HEK293 (cell line): ENCODE results near the gene MMAB.

ENCODE experiments used
- CTCF ChIA-PET: fragments of 350-600 bp; formaldehyde crosslinking; extraction: SDS; loops from one replicate; lab custom pipeline; 2021; ENCODE audit warnings: antibody characterized with exemption; lab: Yijun Ruan, JAX
- POLR2A ChIA-PET: fragments of 300-600 bp; formaldehyde crosslinking; extraction: SDS; loops from one replicate; lab custom pipeline; 2020; ENCODE audit warnings: antibody characterized with exemption, inconsistent platforms; lab: Yijun Ruan, JAX
- H3K27ac ChIP-seq: fragments of 200-500 bp; sonication (Bioruptor generic); 2 replicates; pipeline ENCODE4 v1.5.1; 2014; ENCODE audit warnings: low read depth, low read length, control low read depth, inconsistent platforms; ENCODE audit errors: extremely low read depth
- H3K36me3 ChIP-seq, 2 experiments: fragments of 200-500 bp in 1 of 2; sonication (Bioruptor generic) in 1 of 2; 1 replicate in 1 of 2; 2 replicates in 1 of 2; pipeline ENCODE4 v1.5.1; 2014 to 2017; ENCODE audit warnings: inconsistent platforms in 2 of 2, low read length in 2 of 2; ENCODE audit not compliant: control insufficient read depth in 2 of 2, insufficient read depth in 1 of 2
- H3K4me1 ChIP-seq: fragments of 200-500 bp; sonication (Bioruptor generic); 2 replicates; pipeline ENCODE4 v1.5.1; 2014; ENCODE audit warnings: mild to moderate bottlenecking, low read length, inconsistent platforms; ENCODE audit not compliant: control insufficient read depth, insufficient read depth
- H3K4me3 ChIP-seq: 2 replicates; pipeline ENCODE4 v1.5.1; 2011; ENCODE audit warnings: low read depth, mild to moderate bottlenecking, control low read depth, low read length, moderate library complexity
- H3K9me3 ChIP-seq: fragments of 200-500 bp; sonication (Bioruptor generic); 2 replicates; pipeline ENCODE4 v1.5.1; 2014; ENCODE audit warnings: low read depth, low read length, inconsistent platforms; ENCODE audit not compliant: control insufficient read depth, insufficient read depth
- INSM2 ChIP-seq: fragments of 450-650 bp; formaldehyde crosslinking; IDR thresholded peaks from 2 replicates; pipeline ENCODE4 v1.5.1; 2016; ENCODE audit warnings: missing biosample characterization, missing genetic modification characterization
- REST ChIP-seq: fragments of 450-650 bp; formaldehyde crosslinking; IDR thresholded peaks from 2 replicates; pipeline ENCODE4 v1.5.1; 2016; ENCODE audit warnings: missing biosample characterization, missing genetic modification characterization
- ZBTB44 ChIP-seq: fragments of 450-650 bp; IDR thresholded peaks from 2 replicates; pipeline ENCODE4 v1.5.1; 2018; ENCODE audit warnings: missing biosample characterization, mild to moderate bottlenecking, missing genetic modification characterization
- ZNF174 ChIP-seq: fragments of 450-650 bp; formaldehyde crosslinking; IDR thresholded peaks from 2 replicates; pipeline ENCODE4 v1.5.0; 2017; ENCODE audit warnings: missing biosample characterization, mild to moderate bottlenecking, missing genetic modification characterization
- ZNF311 ChIP-seq: fragments of 450-650 bp; formaldehyde crosslinking; IDR thresholded peaks from 2 replicates; pipeline ENCODE4 v1.5.1; 2017; ENCODE audit warnings: missing biosample characterization, missing genetic modification characterization, borderline replicate concordance
- ZNF623 ChIP-seq: fragments of 450-650 bp; formaldehyde crosslinking; IDR thresholded peaks from 2 replicates; pipeline ENCODE4 v1.5.1; 2016; ENCODE audit warnings: missing biosample characterization, missing genetic modification characterization
- ZNF747 ChIP-seq: fragments of 450-650 bp; formaldehyde crosslinking; IDR thresholded peaks from 2 replicates; pipeline ENCODE4 v1.5.1; 2016; ENCODE audit warnings: missing biosample characterization, missing genetic modification characterization
- ZNF777 ChIP-seq: fragments of 450-650 bp; formaldehyde crosslinking; IDR thresholded peaks from 2 replicates; pipeline ENCODE4 v1.5.1; 2017; ENCODE audit warnings: missing biosample characterization, missing genetic modification characterization, borderline replicate concordance
- TF ChIP-seq, protein P1 (sequence below): fragments of 450-650 bp; formaldehyde crosslinking; IDR thresholded peaks from 2 replicates; pipeline ENCODE4 v1.5.1; 2016; ENCODE audit warnings: missing biosample characterization, missing genetic modification characterization
- TF ChIP-seq, protein P2 (sequence below): fragments of 450-650 bp; formaldehyde crosslinking; IDR thresholded peaks from 2 replicates; pipeline ENCODE4 v1.5.1; 2016; ENCODE audit warnings: missing biosample characterization, missing genetic modification characterization
- TF ChIP-seq, protein P3 (sequence below): fragments of 450-650 bp; formaldehyde crosslinking; IDR thresholded peaks from 2 replicates; pipeline ENCODE4 v1.5.1; 2016; ENCODE audit warnings: missing biosample characterization, missing genetic modification characterization
- TF ChIP-seq, protein P4 (sequence below): fragments of 450-650 bp; formaldehyde crosslinking; IDR thresholded peaks from 2 replicates; pipeline ENCODE4 v1.5.1; 2016; ENCODE audit warnings: missing biosample characterization, missing genetic modification characterization

Gene MMAB

DNA sequence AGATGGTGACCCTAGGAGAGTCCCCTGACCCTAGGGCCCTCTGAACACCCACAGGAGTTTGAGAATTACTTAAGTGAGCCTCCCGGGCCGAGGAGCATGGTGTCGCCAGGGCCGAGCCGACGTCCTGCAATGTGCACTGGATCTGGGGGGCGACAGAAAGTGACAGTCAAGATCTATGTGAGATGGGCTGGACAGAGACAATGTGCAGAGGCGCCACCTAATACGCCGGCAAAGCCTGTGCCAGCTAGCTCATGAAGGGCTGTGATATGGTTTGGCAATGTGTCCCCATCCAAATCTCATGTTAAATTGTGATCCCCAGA lies 11.6 kb downstream of the MMAB start:
- ChIA-PET POLR2A (no interaction called here), CTCF (no interaction called here)
- Histone ChIP-seq H3K4me3 (no peak overlapping the region), H3K36me3 (peaks cover 7 to 44% of the 10 kb centered on the region in 2 experiments; a peak in 2 of 3 replicates), H3K9me3 (no peaks in the 10 kb centered on the region), H3K27ac (no peak overlapping the region), H3K4me1 (no peaks in the 10 kb centered on the region)
- TF ChIP-seq ZBTB44 (tag by site-specific recombination) (no peak), ZNF311 (no peak), INSM2 (no peak), ZNF747 (no peak), REST (tag by site-specific recombination) (no peak), ZNF174 (no peak), ZNF623 (no peak), ZNF777 (tag by site-specific recombination) (no peak)
- TF ChIP-seq, protein P1, sequence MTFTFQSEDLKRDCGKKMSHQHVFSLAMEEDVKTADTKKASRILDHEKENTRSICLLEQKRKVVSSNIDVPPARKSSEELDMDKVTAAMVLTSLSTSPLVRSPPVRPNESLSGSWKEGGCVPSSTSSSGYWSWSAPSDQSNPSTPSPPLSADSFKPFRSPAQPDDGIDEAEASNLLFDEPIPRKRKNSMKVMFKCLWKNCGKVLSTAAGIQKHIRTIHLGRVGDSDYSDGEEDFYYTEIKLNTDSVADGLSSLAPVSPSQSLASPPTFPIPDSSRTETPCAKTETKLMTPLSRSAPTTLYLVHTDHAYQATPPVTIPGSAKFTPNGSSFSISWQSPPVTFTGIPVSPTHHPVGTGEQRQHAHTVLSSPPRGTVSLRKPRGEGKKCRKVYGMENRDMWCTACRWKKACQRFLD (tag by site-specific recombination): no peak
- TF ChIP-seq, protein P2, sequence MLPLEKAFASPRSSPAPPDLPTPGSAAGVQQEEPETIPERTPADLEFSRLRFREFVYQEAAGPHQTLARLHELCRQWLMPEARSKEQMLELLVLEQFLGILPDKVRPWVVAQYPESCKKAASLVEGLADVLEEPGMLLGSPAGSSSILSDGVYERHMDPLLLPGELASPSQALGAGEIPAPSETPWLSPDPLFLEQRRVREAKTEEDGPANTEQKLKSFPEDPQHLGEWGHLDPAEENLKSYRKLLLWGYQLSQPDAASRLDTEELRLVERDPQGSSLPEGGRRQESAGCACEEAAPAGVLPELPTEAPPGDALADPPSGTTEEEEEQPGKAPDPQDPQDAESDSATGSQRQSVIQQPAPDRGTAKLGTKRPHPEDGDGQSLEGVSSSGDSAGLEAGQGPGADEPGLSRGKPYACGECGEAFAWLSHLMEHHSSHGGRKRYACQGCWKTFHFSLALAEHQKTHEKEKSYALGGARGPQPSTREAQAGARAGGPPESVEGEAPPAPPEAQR (tag by site-specific recombination): no peak
- TF ChIP-seq, protein P3, sequence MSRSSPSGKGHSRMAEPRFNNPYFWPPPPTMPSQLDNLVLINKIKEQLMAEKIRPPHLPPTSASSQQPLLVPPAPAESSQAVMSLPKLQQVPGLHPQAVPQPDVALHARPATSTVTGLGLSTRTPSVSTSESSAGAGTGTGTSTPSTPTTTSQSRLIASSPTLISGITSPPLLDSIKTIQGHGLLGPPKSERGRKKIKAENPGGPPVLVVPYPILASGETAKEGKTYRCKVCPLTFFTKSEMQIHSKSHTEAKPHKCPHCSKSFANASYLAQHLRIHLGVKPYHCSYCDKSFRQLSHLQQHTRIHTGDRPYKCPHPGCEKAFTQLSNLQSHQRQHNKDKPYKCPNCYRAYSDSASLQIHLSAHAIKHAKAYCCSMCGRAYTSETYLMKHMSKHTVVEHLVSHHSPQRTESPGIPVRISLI: no peak
- TF ChIP-seq, protein P4, sequence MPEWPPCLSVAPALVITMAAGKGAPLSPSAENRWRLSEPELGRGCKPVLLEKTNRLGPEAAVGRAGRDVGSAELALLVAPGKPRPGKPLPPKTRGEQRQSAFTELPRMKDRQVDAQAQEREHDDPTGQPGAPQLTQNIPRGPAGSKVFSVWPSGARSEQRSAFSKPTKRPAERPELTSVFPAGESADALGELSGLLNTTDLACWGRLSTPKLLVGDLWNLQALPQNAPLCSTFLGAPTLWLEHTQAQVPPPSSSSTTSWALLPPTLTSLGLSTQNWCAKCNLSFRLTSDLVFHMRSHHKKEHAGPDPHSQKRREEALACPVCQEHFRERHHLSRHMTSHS (tag by site-specific recombination): no peak
